HepG2 (cell line): ENCODE data around the gene ADCY10. TPM values are rescaled to one million over a fixed set of nuclear protein-coding genes. Genes with fewer than 3 reads are reported as not detected.

Source experiments
- ATAC-seq: fragments of 200-7000 bp; cut with Tn5 transposase; 3 replicates; pipeline ENCODE4 v1.9.1; 2020; ENCODE audit warnings: mild to moderate bottlenecking, moderate library complexity
- BruUV-seq: library from RNA; stranded (reverse); fragments of 400-500 nt; replicated peaks from 2 replicates; lab custom pipeline; 2021; lab: Mats Ljungman, UMichigan
- CTCF ChIA-PET: fragments of 300-600 bp; formaldehyde crosslinking; extraction: SDS; loops from one replicate; lab custom pipeline; 2021; ENCODE audit warnings: low total read pairs, inconsistent platforms, low intra/inter-chr PET ratio; lab: Yijun Ruan, JAX
- POLR2A ChIA-PET: fragments of 350-600 bp; sonication (Branson Sonifier 250); formaldehyde crosslinking; loops from one replicate; lab custom pipeline; 2020; ENCODE audit warnings: antibody characterized with exemption, inconsistent platforms; lab: Yijun Ruan, JAX
- DNase-seq: peaks from one replicate; pipeline ENCODE4 v3.0.0-alpha.2; 2015; ENCODE audit warnings: low spot score
- FAIRE-seq: peaks from 3 replicates; lab custom pipeline; 2011; peaks lifted over from hg19 to GRCh38; lab: Jason Lieb, UNC
- H2AFZ ChIP-seq: one replicate; pipeline ENCODE4 v1.6.1; 2011; ENCODE audit warnings: low read length, inconsistent platforms
- H3K27ac ChIP-seq: fragments of 300-600 bp; 3 replicates; pipeline ENCODE4 v1.8.0; 2011; ENCODE audit warnings: mixed run types, mild to moderate bottlenecking, mixed read lengths, low read length, inconsistent platforms; ENCODE audit not compliant: insufficient read depth; ENCODE audit errors: extremely low read length
- H3K27me3 ChIP-seq, 2 experiments: fragments of 200-600 bp in 1 of 2; 2 replicates in 1 of 2; 3 replicates in 1 of 2; pipeline versions ENCODE4 v1.6.0 to v1.8.0; 2011; ENCODE audit warnings: low read length in 2 of 2, mild to moderate bottlenecking in 2 of 2, moderate library complexity in 2 of 2, inconsistent platforms in 1 of 2; ENCODE audit not compliant: insufficient read depth in 2 of 2, control insufficient read depth in 1 of 2
- H3K36me3 ChIP-seq, 2 experiments: fragments of 200-600 bp in 1 of 2; replicated peaks in 1 of 2; 2 replicates in 1 of 2; 3 replicates in 1 of 2; pipeline versions ENCODE4 v1.5.1 to v1.8.0; 2011; ENCODE audit warnings: low read length in 2 of 2, inconsistent platforms in 1 of 2; ENCODE audit not compliant: insufficient read depth in 2 of 2, control insufficient read depth in 1 of 2
- H3K4me1 ChIP-seq: 2 replicates; pipeline ENCODE4 v1.5.1; 2012; ENCODE audit warnings: low read length, inconsistent platforms; ENCODE audit not compliant: insufficient read depth
- H3K4me2 ChIP-seq: 2 replicates; pipeline ENCODE4 v1.6.0; 2011; ENCODE audit warnings: low read depth, low read length, inconsistent platforms
- H3K4me3 ChIP-seq, 3 experiments: fragments of 200-600 bp in 1 of 3; sonication (generic), shearing (Covaris generic) in 1 of 3; replicated peaks in 1 of 3; 2 replicates each; pipeline ENCODE4 v1.5.1; 2011 to 2016; ENCODE audit warnings: low read length in 3 of 3, inconsistent platforms in 2 of 3, low read depth in 2 of 3, mild to moderate bottlenecking in 2 of 3, control low read depth in 1 of 3, mixed read lengths in 1 of 3; ENCODE audit not compliant: insufficient read depth in 1 of 3
- H3K79me2 ChIP-seq: one replicate; pipeline ENCODE4 v1.6.1; 2011; ENCODE audit warnings: low read length, inconsistent platforms; ENCODE audit not compliant: insufficient read depth
- H3K9ac ChIP-seq: 2 replicates; pipeline ENCODE4 v1.6.0; 2011; ENCODE audit warnings: mild to moderate bottlenecking, low read depth, low read length, inconsistent platforms; ENCODE audit not compliant: insufficient read depth
- H3K9me3 ChIP-seq: 2 replicates; pipeline ENCODE4 v1.5.1; 2012; ENCODE audit warnings: mild to moderate bottlenecking, low read length
- H4K20me1 ChIP-seq: 2 replicates; pipeline ENCODE4 v1.6.0; 2011; ENCODE audit warnings: inconsistent platforms, mild to moderate bottlenecking, low read length, moderate library complexity; ENCODE audit not compliant: insufficient read depth
- IRF9 ChIP-seq: sonication (generic); formaldehyde crosslinking; IDR thresholded peaks from 2 replicates; pipeline ENCODE4 v1.8.0; 2022; ENCODE audit warnings: missing genetic modification reagents, mild to moderate bottlenecking, borderline replicate concordance
- KIAA2018 ChIP-seq: sonication (generic); formaldehyde crosslinking; IDR thresholded peaks from 2 replicates; pipeline ENCODE4 v1.5.0; 2020; ENCODE audit warnings: mild to moderate bottlenecking, missing genetic modification reagents, borderline replicate concordance
- MEIS2 ChIP-seq: sonication (generic); formaldehyde crosslinking; IDR thresholded peaks from 2 replicates; pipeline ENCODE4 v1.9.0; 2021; ENCODE audit warnings: mild to moderate bottlenecking, missing genetic modification reagents
- PPARG ChIP-seq: conservative IDR thresholded peaks from 2 replicates; pipeline ENCODE4 v1.6.1; 2016; ENCODE audit warnings: missing biosample characterization, missing genetic modification reagents
- TEF ChIP-seq: sonication (generic); formaldehyde crosslinking; IDR thresholded peaks from 2 replicates; pipeline ENCODE4 v1.5.0; 2020; ENCODE audit warnings: missing genetic modification reagents
- TFAP4 ChIP-seq: sonication (generic); IDR thresholded peaks from 2 replicates; pipeline ENCODE4 v1.6.1; 2016; ENCODE audit warnings: low read depth, borderline replicate concordance
- ZBTB14 ChIP-seq: sonication (generic); formaldehyde crosslinking; IDR thresholded peaks from 2 replicates; pipeline ENCODE4 v1.4.0; 2020; ENCODE audit warnings: missing genetic modification reagents
- ZFX ChIP-seq: sonication (generic); formaldehyde crosslinking; IDR thresholded peaks from 2 replicates; pipeline ENCODE4 v1.4.0; 2020; ENCODE audit warnings: mild to moderate bottlenecking, low read depth, missing genetic modification reagents, moderate library complexity
- ZFY ChIP-seq: sonication (generic); formaldehyde crosslinking; IDR thresholded peaks from 2 replicates; pipeline ENCODE4 v1.4.0; 2020; ENCODE audit warnings: missing genetic modification reagents
- ZNF333 ChIP-seq: sonication (generic); formaldehyde crosslinking; IDR thresholded peaks from 2 replicates; pipeline ENCODE4 v1.4.0; 2020; ENCODE audit warnings: mild to moderate bottlenecking, missing genetic modification reagents, borderline replicate concordance
- ZNF644 ChIP-seq: IDR thresholded peaks from 2 replicates; pipeline ENCODE4 v1.6.1; 2016; ENCODE audit warnings: low read depth
- ZNF788 ChIP-seq: sonication (generic); formaldehyde crosslinking; IDR thresholded peaks from 2 replicates; pipeline ENCODE4 v1.5.0; 2020; ENCODE audit warnings: mild to moderate bottlenecking, missing genetic modification reagents, borderline replicate concordance
- WGBS: methylation state at CpG from one replicate; pipeline ENCODE4 v1.1.6; 2017; ENCODE audit warnings: low lambda C conversion rate; 5-methylcytosine and 5-hydroxymethylcytosine counted together
- in situ Hi-C: cut with HindIII; loops from 2 replicates; pipeline ENCODE4 v1.10.0; 2017; ENCODE audit warnings: low pct_unique_long_range_greater_than_20kb; ENCODE audit not compliant: extremely low pct_ligation_motif_present
- intact Hi-C: fragments of 100-400 bp; cut with micrococcal nuclease; formaldehyde crosslinking; loops from one replicate; pipeline ENCODE4 v1.10.0; 2022; ENCODE audit not compliant: unreplicated experiment
- polyA plus RNA-seq, 8 experiments: library from polyadenylated mRNA; depleted of rRNA in 3 of 8; stranded (reverse) in 7 of 8; unstranded in 1 of 8; fragments of >200 nt; fragmentation: Illumina TruSeq in 4 of 8; extraction: Trizol in 4 of 8; gene quantifications; 2 replicates each; pipeline versions ENCODE4 v1.2.1 to v1.2.3, GENCODE V29; 2011 to 2016; ENCODE audit warnings: low read depth in 4 of 8, missing spikeins in 1 of 8, mixed read lengths in 1 of 8; ENCODE audit not compliant: insufficient read depth in 1 of 8
- total RNA-seq, 5 experiments: library from RNA; depleted of rRNA; stranded (reverse); fragments of >200 nt; fragmentation: Illumina TruSeq; extraction: Trizol; gene quantifications; 2 replicates each; pipeline ENCODE4 v1.2.3, GENCODE V29; 2016; ENCODE audit warnings: low read depth in 1 of 5

The ADCY10 gene
- total and polyA plus RNA-seq, 2 of the 13 experiments (the other 11 are each of a cell fraction or from before 2014, with no cell fraction given), result 0.02 to 0.03 TPM

- Histone ChIP-seq H2AFZ (peak overlapping the region; percentile 51), H3K4me1 (peaks cover 21% of the 10 kb centered on the region), H3K9me3 (peaks cover 12% of the 10 kb centered on the region), H3K4me3 (peak overlapping the region in 2 of 3 experiments; percentile 36 to 40; a peak in 1 of 6 replicates), H3K36me3 (no peaks in the 10 kb centered on the region), H3K4me2 (peak overlapping the region; percentile 66), H3K27me3 (no peaks in the 10 kb centered on the region; a peak in 1 of 5 replicates), H4K20me1 (no peaks in the 10 kb centered on the region), H3K79me2 (no peaks in the 10 kb centered on the region), H3K27ac (no peak overlapping the region), H3K9ac (0 out of 2 replicates have a peak overlapping the region, but pooled peaks have one; percentile 16)
- peak; percentile 48 for DNase-seq
- no peak for FAIRE-seq
- ATAC-seq, result peak; percentile 87
- in situ Hi-C loops, result no loop called here
- CTCF ChIA-PET, result no interaction called here
- WGBS, result 2% methylated on average over 3 of the region's 3 CpGs
- POLR2A ChIA-PET, result interaction anchor here (1.0 to 2.3 kb wide), 4 partner anchors 9 to 31 kb away, joined by 3 to 12 read pairs (median 7); partner anchors contain the start of genes ADCY10, DCAF6 and MPC2
- intact Hi-C loops, result no loop called here
- no TSS peak for BruUV-seq
- TF ChIP-seq IRF9 (CRISPR knock-in tag) (no peak), ZNF788 (CRISPR knock-in tag) (no peak), KIAA2018 (CRISPR knock-in tag) (no peak), TFAP4 (peak; percentile 62), ZNF644 (CRISPR knock-in tag) (0 out of 2 replicates have a peak, but pooled peaks have one; percentile 15), TEF (CRISPR knock-in tag) (peak; percentile 91; the same call in 1 of the 2 replicates), PPARG (CRISPR knock-in tag) (no peak), MEIS2 (no peak), ZBTB14 (CRISPR knock-in tag) (no peak), ZFY (CRISPR knock-in tag) (0 out of 2 replicates have a peak, but pooled peaks have one; percentile 29), ZNF333 (CRISPR knock-in tag) (no peak), ZFX (CRISPR knock-in tag) (peak; percentile 55)
Measured at GRCh38 chr1:167905182-167905581, 8.8 kb downstream of the ADCY10 start.
